Stimulated activated naive CD4-positive, alpha-beta T cell treated with Interleukin-2 at 50 U/mL for 16 hours (primary cell): ENCODE measurements around the gene CCDC13.

ENCODE experiments used
- DNase-seq: peaks from one replicate; lab custom pipeline; 2025; lab: John Stamatoyannopoulos, UW

The CCDC13 gene

GRCh38 chr3:42752441-42752840, 20.6 kb downstream of the CCDC13 start:
- DNase-seq = no peak

- DNase-seq = no peak
Measured at GRCh38 chr3:42751609-42752008, 21.4 kb downstream of the CCDC13 start.

GRCh38 chr3:42750834-42751233, 22.2 kb downstream of the CCDC13 start:
- no peak for DNase-seq

GRCh38 chr3:42749753-42750231, 23.3 kb downstream of the CCDC13 start:
- no peak for DNase-seq

- DNase-seq = no peak
Measured at GRCh38 chr3:42749025-42749752, 23.9 kb downstream of the CCDC13 start.

- no peak for DNase-seq
Measured at GRCh38 chr3:42747581-42747980, 25.5 kb downstream of the CCDC13 start.

- no peak for DNase-seq
Measured at GRCh38 chr3:42746455-42747450, 26.3 kb downstream of the CCDC13 start.

- DNase-seq = no peak
Measured at GRCh38 chr3:42745776-42746454, 27.1 kb downstream of the CCDC13 start.

GRCh38 chr3:42745291-42745745, 27.7 kb downstream of the CCDC13 start:
- DNase-seq = no peak

- DNase-seq = no peak
Measured at GRCh38 chr3:42743204-42743995, 29.7 kb downstream of the CCDC13 start.

GRCh38 chr3:42742688-42743087, 30.4 kb downstream of the CCDC13 start:
- DNase-seq = no peak

- no peak for DNase-seq
Measured at GRCh38 chr3:42742259-42742658, 30.8 kb downstream of the CCDC13 start.

GRCh38 chr3:42741796-42742195, 31.3 kb downstream of the CCDC13 start:
- no peak for DNase-seq

- DNase-seq = no peak
Measured at GRCh38 chr3:42739401-42740158, 33.5 kb downstream of the CCDC13 start.

- DNase-seq = no peak
Measured at GRCh38 chr3:42736531-42736930, 36.5 kb downstream of the CCDC13 start.

- no peak for DNase-seq
Measured at GRCh38 chr3:42736081-42736480, 37.0 kb downstream of the CCDC13 start.

GRCh38 chr3:42735615-42736014, 37.4 kb downstream of the CCDC13 start:
- no peak for DNase-seq

GRCh38 chr3:42735019-42735418, 38.0 kb downstream of the CCDC13 start:
- no peak for DNase-seq

GRCh38 chr3:42734263-42734860, 38.7 kb downstream of the CCDC13 start:
- DNase-seq = no peak
